HFF-Myc (cell line): ENCODE results near the gene DCUN1D3.
"Not testable (repeated sequence)": the region's sequence is repeated elsewhere in the genome, so short reads cannot be mapped to it uniquely, and the experiment has no call there.

Experiments used
- DNase-seq: peaks from one replicate; pipeline ENCODE4 v3.0.0-alpha.2; 2011; ENCODE audit warnings: low read depth; ENCODE audit errors: extremely low read depth
- H3K4me3 ChIP-seq: replicated peaks from 2 replicates; pipeline ENCODE4 v1.5.1; 2011; ENCODE audit warnings: low read depth, mild to moderate bottlenecking, control low read depth, low read length
- TF ChIP-seq, protein P1 (sequence below): IDR thresholded peaks from 2 replicates; pipeline ENCODE4 v1.5.1; 2012; ENCODE audit warnings: mild to moderate bottlenecking, low read depth, low read length, control low read depth; ENCODE audit errors: missing control alignments

DCUN1D3 gene, protein sequence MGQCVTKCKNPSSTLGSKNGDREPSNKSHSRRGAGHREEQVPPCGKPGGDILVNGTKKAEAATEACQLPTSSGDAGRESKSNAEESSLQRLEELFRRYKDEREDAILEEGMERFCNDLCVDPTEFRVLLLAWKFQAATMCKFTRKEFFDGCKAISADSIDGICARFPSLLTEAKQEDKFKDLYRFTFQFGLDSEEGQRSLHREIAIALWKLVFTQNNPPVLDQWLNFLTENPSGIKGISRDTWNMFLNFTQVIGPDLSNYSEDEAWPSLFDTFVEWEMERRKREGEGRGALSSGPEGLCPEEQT

DNA sequence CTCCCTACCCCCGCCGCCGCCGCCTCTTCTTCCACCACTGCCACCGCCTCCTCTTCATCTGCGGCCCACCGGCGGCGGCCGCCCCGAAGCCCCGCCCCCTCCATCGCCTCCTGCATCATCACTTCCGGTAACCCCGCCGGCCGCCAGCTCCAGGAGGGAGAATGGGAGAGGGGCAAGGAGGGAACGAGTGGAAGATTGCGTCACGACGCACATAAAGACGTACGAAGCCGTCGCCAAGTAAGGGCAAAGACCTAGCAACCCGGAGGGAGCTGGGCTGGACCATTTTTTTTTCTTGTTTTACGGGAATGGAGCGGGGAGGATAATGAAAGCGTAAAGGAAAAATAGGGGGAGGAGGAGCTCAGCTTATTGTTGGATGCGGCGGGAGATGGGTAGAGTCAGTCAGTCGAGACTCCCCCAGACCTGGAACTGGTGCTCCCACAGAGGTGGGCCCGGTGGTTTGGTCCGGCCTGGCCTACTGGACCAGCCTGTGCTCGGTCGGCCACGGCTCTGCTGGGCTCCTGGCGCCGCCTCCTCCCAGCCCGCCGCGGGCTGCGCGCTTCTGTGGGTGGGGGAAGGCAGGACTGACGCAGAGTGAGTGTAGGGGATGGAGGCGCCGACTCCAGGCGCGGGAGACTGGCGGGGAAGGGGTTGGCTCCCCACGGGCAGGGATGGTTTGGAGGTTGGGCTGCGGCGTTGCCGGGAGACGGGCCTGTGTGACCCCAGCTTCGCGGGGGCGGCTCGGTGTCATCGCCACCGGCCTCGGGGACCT lies at the start of gene DCUN1D3, which contains the start of gene LYRM1:
Gene DCUN1D3, minus strand, starts transcription at position 60 of the 769 bp plus-strand sequence. CDS start 37,820 bp downstream, outside the sequence.
Gene LYRM1, plus strand, starts transcription at position 473 of the 769 bp plus-strand sequence. CDS start 14,785 bp downstream, outside the sequence.
- TF ChIP-seq, protein P1, sequence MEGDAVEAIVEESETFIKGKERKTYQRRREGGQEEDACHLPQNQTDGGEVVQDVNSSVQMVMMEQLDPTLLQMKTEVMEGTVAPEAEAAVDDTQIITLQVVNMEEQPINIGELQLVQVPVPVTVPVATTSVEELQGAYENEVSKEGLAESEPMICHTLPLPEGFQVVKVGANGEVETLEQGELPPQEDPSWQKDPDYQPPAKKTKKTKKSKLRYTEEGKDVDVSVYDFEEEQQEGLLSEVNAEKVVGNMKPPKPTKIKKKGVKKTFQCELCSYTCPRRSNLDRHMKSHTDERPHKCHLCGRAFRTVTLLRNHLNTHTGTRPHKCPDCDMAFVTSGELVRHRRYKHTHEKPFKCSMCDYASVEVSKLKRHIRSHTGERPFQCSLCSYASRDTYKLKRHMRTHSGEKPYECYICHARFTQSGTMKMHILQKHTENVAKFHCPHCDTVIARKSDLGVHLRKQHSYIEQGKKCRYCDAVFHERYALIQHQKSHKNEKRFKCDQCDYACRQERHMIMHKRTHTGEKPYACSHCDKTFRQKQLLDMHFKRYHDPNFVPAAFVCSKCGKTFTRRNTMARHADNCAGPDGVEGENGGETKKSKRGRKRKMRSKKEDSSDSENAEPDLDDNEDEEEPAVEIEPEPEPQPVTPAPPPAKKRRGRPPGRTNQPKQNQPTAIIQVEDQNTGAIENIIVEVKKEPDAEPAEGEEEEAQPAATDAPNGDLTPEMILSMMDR: no peak
- DNase-seq: peak; percentile 97
- H3K4me3 ChIP-seq: peak within 1 kb of the TSS; percentile 94

- no peak overlapping the region for H3K4me3 ChIP-seq
- TF ChIP-seq, protein P1: no peak
- DNase-seq: no peak
These were observed 49.5 kb upstream of the DCUN1D3 start for GRCh38 chr16:20949660-20950059.

- TF ChIP-seq, protein P1: no peak
- no peak overlapping the region for H3K4me3 ChIP-seq
- DNase-seq: no peak
These were observed 48.3 kb upstream of the DCUN1D3 start for GRCh38 chr16:20948444-20948843.

GRCh38 chr16:20946015-20946629 lies 46.0 kb upstream of the DCUN1D3 start:
- DNase-seq: no peak
- TF ChIP-seq, protein P1: no peak
- no peak overlapping the region for H3K4me3 ChIP-seq

DNA sequence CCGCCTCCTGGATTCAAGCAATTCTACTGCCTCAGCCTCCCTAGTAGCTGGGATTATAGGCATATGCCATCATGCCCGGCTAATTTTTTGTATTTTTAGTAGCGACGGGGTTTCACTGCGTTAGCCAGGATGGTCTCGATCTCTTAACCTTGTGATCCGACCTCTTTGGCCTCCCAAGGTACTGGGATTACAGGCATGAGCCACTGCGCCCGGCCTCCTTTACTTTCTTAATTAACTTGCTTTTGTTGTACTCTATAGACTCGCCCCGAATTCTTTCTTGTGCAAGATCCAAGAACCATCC lies 45.4 kb upstream of the DCUN1D3 start:
- DNase-seq, H3K4me3 ChIP-seq: not testable (repeated sequence)

- DNase-seq: no peak
- H3K4me3 ChIP-seq: no peak overlapping the region
- TF ChIP-seq, protein P1: no peak
These were observed 44.9 kb upstream of the DCUN1D3 start for GRCh38 chr16:20944861-20945574.
